GM06990 (cell line): ENCODE results near the gene EFNB2.

Experiments
- DNase-seq: peaks from one replicate; pipeline ENCODE4 v3.0.0-alpha.2; 2011; ENCODE audit not compliant: insufficient read length; ENCODE audit errors: extremely low read depth
- H3K27me3 ChIP-seq: replicated peaks from 2 replicates; pipeline ENCODE4 v1.6.0; 2011; ENCODE audit warnings: low read length; ENCODE audit not compliant: control insufficient read depth, insufficient read depth
- H3K36me3 ChIP-seq: 2 replicates; pipeline ENCODE4 v1.5.1; 2011; ENCODE audit warnings: low read length; ENCODE audit not compliant: control insufficient read depth, insufficient read depth
- H3K4me3 ChIP-seq: replicated peaks from 2 replicates; pipeline ENCODE4 v1.5.1; 2011; ENCODE audit warnings: low read depth, mild to moderate bottlenecking, control low read depth, low read length
- CTCF ChIP-seq: IDR thresholded peaks from 2 replicates; pipeline ENCODE4 v1.5.1; 2011; ENCODE audit warnings: low read length, control low read depth, mild to moderate bottlenecking, inconsistent platforms; ENCODE audit not compliant: insufficient read depth, poor library complexity, severe bottlenecking

Gene EFNB2

GRCh38 chr13:106530171-106530851 is 5.2 kb downstream of the EFNB2 start:
- Histone ChIP-seq H3K4me3 (no peak overlapping the region), H3K27me3 (no peaks in the 10 kb centered on the region), H3K36me3 (no peaks in the 10 kb centered on the region)
- DNase-seq, result no peak
- no peak for TF ChIP-seq CTCF

- no peaks in the 10 kb centered on the region for H3K27me3 ChIP-seq
- H3K36me3 ChIP-seq, result no peaks in the 10 kb centered on the region
- H3K4me3 ChIP-seq, result no peak overlapping the region
- DNase-seq, result no peak
- no peak for TF ChIP-seq CTCF
These were observed 5.9 kb downstream of the EFNB2 start for GRCh38 chr13:106529415-106530170.

GRCh38 chr13:106528718-106529414 is 6.6 kb downstream of the EFNB2 start:
- no peaks in the 10 kb centered on the region for H3K27me3 ChIP-seq
- no peak overlapping the region for H3K4me3 ChIP-seq
- DNase-seq, result no peak
- no peak for TF ChIP-seq CTCF
- H3K36me3 ChIP-seq, result no peaks in the 10 kb centered on the region

- TF ChIP-seq CTCF, result no peak
- DNase-seq, result no peak
- no peaks in the 10 kb centered on the region for H3K27me3 ChIP-seq
- no peak overlapping the region for H3K4me3 ChIP-seq
- H3K36me3 ChIP-seq, result no peaks in the 10 kb centered on the region
These were observed 7.6 kb downstream of the EFNB2 start for GRCh38 chr13:106527826-106528225.

- no peaks in the 10 kb centered on the region for H3K27me3 ChIP-seq
- no peak for TF ChIP-seq CTCF
- DNase-seq, result no peak
- H3K36me3 ChIP-seq, result no peaks in the 10 kb centered on the region
- H3K4me3 ChIP-seq, result no peak overlapping the region
These were observed 8.0 kb downstream of the EFNB2 start for GRCh38 chr13:106527445-106527801.
